Nephron progenitor cell (in vitro differentiated cells): ENCODE data around the gene ADCY10.

Experiments
- DNase-seq: peaks from one replicate; pipeline ENCODE4 v3.0.0; 2021
- H3K27ac Mint-ChIP-seq: 2 replicates; pipeline ENCODE4 v1.8.0; 2021; ENCODE audit warnings: mild to moderate bottlenecking, moderate library complexity, mixed read lengths
- H3K27me3 Mint-ChIP-seq: 2 replicates; pipeline ENCODE4 v1.8.0; 2021; ENCODE audit warnings: mild to moderate bottlenecking, low read depth, mixed read lengths; ENCODE audit not compliant: poor library complexity
- H3K36me3 Mint-ChIP-seq: 2 replicates; pipeline ENCODE4 v1.8.0; 2021; ENCODE audit warnings: low read depth, mixed read lengths
- H3K4me1 Mint-ChIP-seq: 2 replicates; pipeline ENCODE4 v1.8.0; 2021; ENCODE audit warnings: mixed read lengths
- H3K4me3 Mint-ChIP-seq: 2 replicates; pipeline ENCODE4 v1.8.0; 2021; ENCODE audit warnings: mild to moderate bottlenecking, moderate library complexity, mixed read lengths
- H3K9me3 Mint-ChIP-seq: 2 replicates; pipeline ENCODE4 v1.8.0; 2021; ENCODE audit warnings: mild to moderate bottlenecking, moderate library complexity, mixed read lengths
- TF ChIP-seq, protein P1 (sequence below): fragments of 200-600 bp; sonication (generic); IDR thresholded peaks from 2 replicates; pipeline ENCODE4 v1.5.0; 2021; ENCODE audit warnings: antibody characterized with exemption

ADCY10 gene

DNA sequence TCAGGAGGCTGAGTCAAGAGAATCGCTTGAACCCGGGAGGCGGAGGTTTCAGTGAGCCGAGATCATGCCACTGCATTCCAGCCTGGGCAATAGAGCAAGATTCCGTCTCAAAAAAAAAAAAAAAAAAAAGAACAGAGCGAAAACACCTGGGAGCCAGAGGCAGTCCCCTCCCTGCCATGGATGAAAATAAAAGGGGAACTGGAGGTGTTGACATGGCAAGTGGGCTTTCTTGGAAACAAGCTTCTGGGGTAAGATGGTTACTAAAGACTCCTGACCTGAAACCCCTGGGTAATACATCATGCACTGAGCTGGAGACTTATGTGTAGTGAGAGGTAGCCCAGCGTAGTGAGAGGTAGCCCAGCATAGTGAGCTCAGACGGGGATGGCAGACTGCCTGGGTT, 31.6 kb downstream of the ADCY10 start:
- Mint-ChIP-seq H3K9me3 (peaks cover 18% of the 10 kb centered on the region), H3K27ac (peak overlapping the region; percentile 13), H3K27me3 (peaks cover 3% of the 10 kb centered on the region), H3K4me1 (no peaks in the 10 kb centered on the region), H3K4me3 (no peak overlapping the region), H3K36me3 (no peaks in the 10 kb centered on the region)
- TF ChIP-seq, protein P1, sequence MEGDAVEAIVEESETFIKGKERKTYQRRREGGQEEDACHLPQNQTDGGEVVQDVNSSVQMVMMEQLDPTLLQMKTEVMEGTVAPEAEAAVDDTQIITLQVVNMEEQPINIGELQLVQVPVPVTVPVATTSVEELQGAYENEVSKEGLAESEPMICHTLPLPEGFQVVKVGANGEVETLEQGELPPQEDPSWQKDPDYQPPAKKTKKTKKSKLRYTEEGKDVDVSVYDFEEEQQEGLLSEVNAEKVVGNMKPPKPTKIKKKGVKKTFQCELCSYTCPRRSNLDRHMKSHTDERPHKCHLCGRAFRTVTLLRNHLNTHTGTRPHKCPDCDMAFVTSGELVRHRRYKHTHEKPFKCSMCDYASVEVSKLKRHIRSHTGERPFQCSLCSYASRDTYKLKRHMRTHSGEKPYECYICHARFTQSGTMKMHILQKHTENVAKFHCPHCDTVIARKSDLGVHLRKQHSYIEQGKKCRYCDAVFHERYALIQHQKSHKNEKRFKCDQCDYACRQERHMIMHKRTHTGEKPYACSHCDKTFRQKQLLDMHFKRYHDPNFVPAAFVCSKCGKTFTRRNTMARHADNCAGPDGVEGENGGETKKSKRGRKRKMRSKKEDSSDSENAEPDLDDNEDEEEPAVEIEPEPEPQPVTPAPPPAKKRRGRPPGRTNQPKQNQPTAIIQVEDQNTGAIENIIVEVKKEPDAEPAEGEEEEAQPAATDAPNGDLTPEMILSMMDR, result no peak
- DNase-seq, result no peak

GRCh38 chr1:167881786-167882185, 32.1 kb downstream of the ADCY10 start:
- TF ChIP-seq, protein P1, result no peak
- peaks cover 18% of the 10 kb centered on the region for H3K9me3 Mint-ChIP-seq
- H3K27ac Mint-ChIP-seq, result no peak overlapping the region
- peaks cover 3% of the 10 kb centered on the region for H3K27me3 Mint-ChIP-seq
- no peaks in the 10 kb centered on the region for H3K36me3 Mint-ChIP-seq
- H3K4me3 Mint-ChIP-seq, result no peak overlapping the region
- no peaks in the 10 kb centered on the region for H3K4me1 Mint-ChIP-seq
- no peak for DNase-seq

DNA sequence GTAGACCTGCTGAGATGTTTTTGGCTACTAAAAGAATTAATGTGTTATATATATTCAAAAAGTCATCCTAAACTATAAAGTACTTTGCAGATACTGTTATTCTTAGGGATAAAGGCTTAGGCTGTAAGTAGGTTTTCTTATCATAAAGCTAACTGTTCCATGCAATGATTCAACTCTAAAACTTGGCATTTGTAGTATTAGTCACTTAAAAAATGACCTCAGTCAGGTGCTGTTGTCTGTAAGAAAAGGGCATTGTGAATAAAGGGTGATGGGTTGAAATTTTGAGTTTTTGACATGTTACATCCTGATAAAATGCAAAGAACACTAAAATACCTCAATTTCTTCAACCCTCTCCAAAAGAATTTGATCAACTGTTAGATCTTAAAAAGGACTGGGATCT, 32.9 kb downstream of the ADCY10 start:
- DNase-seq, result no peak
- TF ChIP-seq, protein P1, result no peak
- Mint-ChIP-seq H3K4me3 (no peak overlapping the region), H3K36me3 (no peaks in the 10 kb centered on the region), H3K27ac (no peak overlapping the region), H3K9me3 (peaks cover 12% of the 10 kb centered on the region), H3K27me3 (peaks cover 3% of the 10 kb centered on the region), H3K4me1 (no peaks in the 10 kb centered on the region)

DNA sequence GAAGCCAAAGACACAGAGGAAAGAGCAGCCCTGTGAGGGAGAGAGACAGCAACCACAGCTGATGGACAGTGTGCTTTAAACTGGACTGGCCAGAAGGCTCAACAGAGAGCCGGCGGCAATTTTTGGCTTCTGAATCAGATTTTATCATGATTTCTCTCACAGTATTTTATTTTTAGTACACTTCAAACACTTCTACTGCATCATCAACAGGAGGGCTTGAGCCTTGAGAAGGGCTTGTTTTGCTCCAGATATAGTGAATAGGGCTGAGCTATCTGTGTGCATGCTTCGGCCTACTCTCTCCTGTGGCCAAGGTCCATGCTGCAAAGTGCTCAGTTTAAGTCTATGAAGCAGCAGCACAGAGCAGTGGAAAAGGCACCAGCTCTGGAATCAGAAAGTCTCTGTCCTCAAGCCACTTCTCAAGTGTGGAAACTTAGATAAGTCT, 33.3 kb downstream of the ADCY10 start:
- Mint-ChIP-seq H3K27ac (no peak overlapping the region), H3K27me3 (peaks cover 3% of the 10 kb centered on the region), H3K4me1 (no peaks in the 10 kb centered on the region), H3K9me3 (peaks cover 7% of the 10 kb centered on the region), H3K36me3 (no peaks in the 10 kb centered on the region), H3K4me3 (no peak overlapping the region)
- TF ChIP-seq, protein P1, result no peak
- DNase-seq, result no peak

GRCh38 chr1:167879508-167879907, 34.4 kb downstream of the ADCY10 start:
- Mint-ChIP-seq H3K4me1 (no peaks in the 10 kb centered on the region), H3K4me3 (no peak overlapping the region), H3K27ac (no peak overlapping the region), H3K27me3 (peaks cover 3% of the 10 kb centered on the region), H3K9me3 (no peaks in the 10 kb centered on the region), H3K36me3 (no peaks in the 10 kb centered on the region)
- TF ChIP-seq, protein P1, result no peak
- DNase-seq, result no peak

DNA sequence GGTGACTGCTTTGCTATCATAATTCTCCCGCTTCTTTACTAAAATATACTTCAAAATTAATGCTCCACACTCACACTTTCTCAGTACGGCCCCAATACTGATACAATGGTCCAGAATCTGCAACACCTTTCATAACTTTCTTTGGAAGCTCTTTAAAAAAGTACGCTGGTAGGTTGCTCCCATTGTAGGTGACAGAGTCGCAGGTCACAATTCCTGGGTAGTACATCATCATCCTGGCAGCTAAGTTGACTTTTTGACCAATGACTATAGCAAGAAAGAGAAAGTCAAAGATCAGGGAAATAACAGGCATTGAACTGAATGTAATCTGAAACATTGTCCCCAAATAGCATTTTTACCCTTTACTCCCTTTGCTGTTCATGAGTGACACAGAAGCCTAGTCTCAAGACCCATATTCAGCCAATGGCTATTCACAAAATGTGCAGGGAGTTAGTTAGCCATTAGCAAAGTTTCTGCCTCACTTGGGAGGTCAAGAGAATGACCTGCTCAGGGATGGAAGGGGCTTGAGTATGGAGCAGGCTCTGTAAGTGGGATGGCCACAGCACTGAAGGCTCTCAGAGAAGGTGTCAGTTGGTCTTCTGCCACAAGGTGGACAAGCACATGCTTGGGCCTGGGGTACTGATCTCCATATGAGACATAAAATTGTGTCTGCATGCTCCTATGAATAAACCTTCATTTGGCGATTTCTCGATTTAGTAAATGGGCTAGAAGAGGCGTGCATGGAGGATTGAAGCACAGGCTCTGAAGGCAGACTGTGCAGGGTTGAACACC, 35.4 kb downstream of the ADCY10 start:
- Mint-ChIP-seq H3K4me3 (no peak overlapping the region), H3K4me1 (no peaks in the 10 kb centered on the region), H3K27me3 (peaks cover 3% of the 10 kb centered on the region), H3K9me3 (no peaks in the 10 kb centered on the region), H3K27ac (no peak overlapping the region), H3K36me3 (no peaks in the 10 kb centered on the region)
- TF ChIP-seq, protein P1, result no peak
- no peak for DNase-seq
